Colonic mucosa (tissue), 4 donors: ENCODE data around the gene SSTR1. TPM values are rescaled to one million over a fixed set of nuclear protein-coding genes. Genes with fewer than 3 reads are reported as not detected.

Experiments
- DNase-seq: peaks from one replicate; pipeline ENCODE4 v3.0.0-alpha.2; 2020
- H3K27ac ChIP-seq: fragments of 200-600 bp; one replicate; pipeline ENCODE4 v1.8.0; 2021
- H3K27me3 ChIP-seq: fragments of 200-600 bp; one replicate; pipeline ENCODE4 v1.8.0; 2021
- H3K36me3 ChIP-seq: fragments of 200-600 bp; one replicate; pipeline ENCODE4 v1.8.0; 2021
- H3K4me1 ChIP-seq: fragments of 200-600 bp; one replicate; pipeline ENCODE4 v1.8.0; 2021; ENCODE audit warnings: mild to moderate bottlenecking
- H3K4me3 ChIP-seq: fragments of 200-600 bp; one replicate; pipeline ENCODE4 v1.8.0; 2021
- H3K9ac ChIP-seq, 2 donors: one replicate each; pipeline ENCODE4 v1.7.0; 2013; ENCODE audit warnings: control low read depth in 2 of 2, low read depth in 2 of 2, low read length in 2 of 2
- H3K9me3 ChIP-seq: fragments of 200-600 bp; one replicate; pipeline ENCODE4 v1.8.0; 2021
- CTCF ChIP-seq: fragments of 200-600 bp; IDR thresholded peaks from one replicate; pipeline ENCODE4 v1.8.0; 2022; ENCODE audit warnings: antibody characterized with exemption, mild to moderate bottlenecking
- intact Hi-C: fragments of 100-400 bp; cut with DNase I; formaldehyde crosslinking; loops from one replicate; pipeline ENCODE4 v1.14.1; 2022
- total RNA-seq, 2 donors: library from RNA; stranded (reverse); fragmentation: NEBNext Ultra II Directional in 1 of 2; extraction: Animal tissue kit (Norgen Biotek cat#: 25700) in 1 of 2; gene quantifications; one replicate each; pipeline ENCODE4 v1.2.1, GENCODE V29; 2021
- donor health status: healthy.
- donor health status: DM: no; HTN: no; CAD: no.
- donor health status: DM: no; HTN: no; CAD: no.

The SSTR1 gene
- total RNA-seq, 2 donors from 2014 or later: 8.5 to 8.8 TPM

- DNase-seq: no peak
- intact Hi-C loops: no loop called here
- Histone ChIP-seq H3K27me3 (no peaks in the 10 kb centered on the region), H3K4me1 (no peaks in the 10 kb centered on the region), H3K9ac (no peak overlapping the region), H3K36me3 (no peaks in the 10 kb centered on the region), H3K9me3 (no peaks in the 10 kb centered on the region), H3K4me3 (no peak overlapping the region), H3K27ac (no peak overlapping the region)
- no peak for TF ChIP-seq CTCF
Measured at GRCh38 chr14:38248321-38249028, 40.8 kb downstream of the SSTR1 start.

GRCh38 chr14:38250331-38250730 lies 42.6 kb downstream of the SSTR1 start:
- Histone ChIP-seq H3K27me3 (no peaks in the 10 kb centered on the region), H3K9ac (no peak overlapping the region), H3K4me1 (no peaks in the 10 kb centered on the region), H3K9me3 (no peaks in the 10 kb centered on the region), H3K4me3 (no peak overlapping the region), H3K36me3 (no peaks in the 10 kb centered on the region), H3K27ac (no peak overlapping the region)
- TF ChIP-seq CTCF: no peak
- DNase-seq: no peak
- intact Hi-C loops: no loop called here

- Histone ChIP-seq H3K4me1 (no peaks in the 10 kb centered on the region), H3K9me3 (no peaks in the 10 kb centered on the region), H3K36me3 (no peaks in the 10 kb centered on the region), H3K9ac (no peak overlapping the region), H3K27me3 (peaks cover 6% of the 10 kb centered on the region), H3K4me3 (no peak overlapping the region), H3K27ac (no peak overlapping the region)
- no peak for TF ChIP-seq CTCF
- DNase-seq: no peak
- intact Hi-C loops: no loop called here
Measured at GRCh38 chr14:38252066-38252710, 44.5 kb downstream of the SSTR1 start.

GRCh38 chr14:38253676-38254075 lies 46.0 kb downstream of the SSTR1 start:
- DNase-seq: no peak
- H3K4me1 ChIP-seq: no peaks in the 10 kb centered on the region
- no peak overlapping the region for H3K9ac ChIP-seq
- H3K27me3 ChIP-seq: peaks cover 6% of the 10 kb centered on the region
- TF ChIP-seq CTCF: no peak
- H3K36me3 ChIP-seq: no peaks in the 10 kb centered on the region
- H3K4me3 ChIP-seq: no peak overlapping the region
- no peaks in the 10 kb centered on the region for H3K9me3 ChIP-seq
- intact Hi-C loops: no loop called here
- no peak overlapping the region for H3K27ac ChIP-seq

- Histone ChIP-seq H3K27me3 (peaks cover 6% of the 10 kb centered on the region), H3K9ac (peak overlapping the region in 1 of 2 donors; percentile 19), H3K4me1 (no peaks in the 10 kb centered on the region), H3K27ac (peak overlapping the region; percentile 17), H3K36me3 (no peaks in the 10 kb centered on the region), H3K9me3 (no peaks in the 10 kb centered on the region), H3K4me3 (no peak overlapping the region)
- no peak for DNase-seq
- no peak for TF ChIP-seq CTCF
- intact Hi-C loops: no loop called here
Measured at GRCh38 chr14:38254571-38255407, 47.1 kb downstream of the SSTR1 start.
